ENCODE data around the gene SCMH1. TPM values are rescaled to one million over a fixed set of nuclear protein-coding genes. Genes with fewer than 3 reads are reported as not detected.

Gene SCMH1
- total RNA-seq, 1 experiment from 2014 or later, result 19.4 TPM

GRCh38 chr1:41033272-41033671 is 208.8 kb downstream of the SCMH1 start (continued):
- TF ChIP-seq ARID4B (CRISPR knock-in tag; IDR thresholded peaks at IDR 0.05; ENCODE audit: borderline replicate concordance) (no peak), ZNF425 (CRISPR knock-in tag; conservative IDR thresholded peaks at IDR 0.05) (no peak), TCF7 (CRISPR knock-in tag; IDR thresholded peaks at IDR 0.05; ENCODE audit: low read depth) (no peak), TP53 (CRISPR knock-in tag; IDR thresholded peaks at IDR 0.05) (no peak), PRDM15 (CRISPR knock-in tag; IDR thresholded peaks at IDR 0.05) (no peak), NFYB (CRISPR knock-in tag; conservative IDR thresholded peaks at IDR 0.05; ENCODE audit: low read depth) (no peak), ZNF263 (CRISPR knock-in tag; IDR thresholded peaks at IDR 0.05; ENCODE audit: low read depth) (no peak), ZSCAN18 (CRISPR knock-in tag; IDR thresholded peaks at IDR 0.05) (no peak)

GRCh38 chr1:41032147-41032546 is 210.0 kb downstream of the SCMH1 start:
- Mint-ChIP-seq H3K27ac (no peak overlapping the region), H3K4me3 (no peak overlapping the region), H3K9me3 (peaks cover 4% of the 10 kb centered on the region; the same call in 1 of the 2 replicates), H3K27me3 (ENCODE audit: low read depth) (peaks cover 4% of the 10 kb centered on the region; the same call in 1 of the 2 replicates), H3K36me3 (peaks cover 37% of the 10 kb centered on the region), H3K4me1 (peaks cover 19% of the 10 kb centered on the region)
- DNase-seq (ENCODE audit: low spot score) (no peak), ATAC-seq (no peak)
- POLR2A ChIA-PET, result no interaction called here
- CTCF ChIA-PET, result no interaction called here
- no peak for TF ChIP-seq OVOL2 (CRISPR knock-in tag; IDR thresholded peaks at IDR 0.05; ENCODE audit: borderline replicate concordance)
- TF ChIP-seq RORB (CRISPR knock-in tag; IDR thresholded peaks at IDR 0.05), result no peak
- no peak for TF ChIP-seq MYBL2 (CRISPR knock-in tag; IDR thresholded peaks at IDR 0.05)
- TF ChIP-seq ZSCAN18 (CRISPR knock-in tag; IDR thresholded peaks at IDR 0.05), result no peak
- TF ChIP-seq ZBTB43 (CRISPR knock-in tag; IDR thresholded peaks at IDR 0.05), result no peak
- TF ChIP-seq ZNF317 (CRISPR knock-in tag; IDR thresholded peaks at IDR 0.05; ENCODE audit: borderline replicate concordance, low read depth), result no peak
- TF ChIP-seq E2F5 (CRISPR knock-in tag; IDR thresholded peaks at IDR 0.05), result no peak
- no peak for TF ChIP-seq NFE2L1 (CRISPR knock-in tag; IDR thresholded peaks at IDR 0.05)
- no peak for TF ChIP-seq HMGA2 (CRISPR knock-in tag; IDR thresholded peaks at IDR 0.05)
